Brain microvascular endothelial cell (primary cell): ENCODE data around the gene OR2A25.

Source experiments
- DNase-seq: peaks from one replicate; pipeline ENCODE4 v3.0.0-alpha.2; 2020
- H3K27ac ChIP-seq: fragments of 250-450 bp; sonication (Bioruptor Pico); 2 replicates; pipeline ENCODE4 v1.5.1; 2020; ENCODE audit warnings: mild to moderate bottlenecking, moderate library complexity
- H3K27me3 ChIP-seq: fragments of 250-450 bp; sonication (Bioruptor Pico); replicated peaks from 2 replicates; pipeline ENCODE4 v1.5.1; 2020; ENCODE audit warnings: mild to moderate bottlenecking
- H3K36me3 ChIP-seq: fragments of 250-450 bp; sonication (Bioruptor Pico); replicated peaks from 2 replicates; pipeline ENCODE4 v1.5.1; 2020; ENCODE audit warnings: mild to moderate bottlenecking
- H3K4me3 ChIP-seq: 2 replicates; pipeline ENCODE4 v1.5.1; 2011; ENCODE audit warnings: low read depth, mild to moderate bottlenecking, control low read depth, low read length, moderate library complexity
- in situ Hi-C: cut with HindIII; loops from 2 replicates; pipeline ENCODE4 v1.10.0; 2017; ENCODE audit warnings: low sequenced_read_pairs, low pct_ligation_motif_present
- TF ChIP-seq, protein P1 (sequence below): IDR thresholded peaks from 2 replicates; pipeline ENCODE4 v1.5.1; 2011; ENCODE audit warnings: low read depth, mild to moderate bottlenecking, moderate library complexity, low read length, control low read depth, inconsistent platforms; ENCODE audit errors: missing control alignments

Gene OR2A25

DNA sequence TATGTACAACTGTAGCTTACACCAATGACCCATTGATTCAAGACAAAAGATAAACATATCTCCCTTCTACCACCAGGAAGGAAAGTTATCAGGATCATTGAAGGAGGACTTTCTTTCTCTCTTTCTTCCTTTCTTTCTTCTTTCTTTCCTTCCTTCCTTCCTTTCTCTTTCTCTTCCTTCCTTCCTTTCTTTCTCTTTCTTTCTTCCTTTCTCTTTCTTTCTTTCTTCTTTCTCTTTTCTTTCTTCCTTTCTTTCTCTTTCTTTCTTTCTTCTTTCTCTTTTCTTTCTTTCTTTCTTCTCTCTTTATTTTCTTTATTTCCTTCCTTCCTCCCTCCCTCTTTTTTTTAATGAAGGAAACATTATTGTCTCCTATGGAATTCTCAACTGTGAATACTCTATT lies 29.2 kb downstream of the OR2A25 start:
- in situ Hi-C loops = no loop called here
- DNase-seq = no peak
- Histone ChIP-seq H3K27me3 (no peaks in the 10 kb centered on the region), H3K36me3 (no peaks in the 10 kb centered on the region), H3K4me3 (no peak overlapping the region), H3K27ac (no peak overlapping the region)
- TF ChIP-seq, protein P1, sequence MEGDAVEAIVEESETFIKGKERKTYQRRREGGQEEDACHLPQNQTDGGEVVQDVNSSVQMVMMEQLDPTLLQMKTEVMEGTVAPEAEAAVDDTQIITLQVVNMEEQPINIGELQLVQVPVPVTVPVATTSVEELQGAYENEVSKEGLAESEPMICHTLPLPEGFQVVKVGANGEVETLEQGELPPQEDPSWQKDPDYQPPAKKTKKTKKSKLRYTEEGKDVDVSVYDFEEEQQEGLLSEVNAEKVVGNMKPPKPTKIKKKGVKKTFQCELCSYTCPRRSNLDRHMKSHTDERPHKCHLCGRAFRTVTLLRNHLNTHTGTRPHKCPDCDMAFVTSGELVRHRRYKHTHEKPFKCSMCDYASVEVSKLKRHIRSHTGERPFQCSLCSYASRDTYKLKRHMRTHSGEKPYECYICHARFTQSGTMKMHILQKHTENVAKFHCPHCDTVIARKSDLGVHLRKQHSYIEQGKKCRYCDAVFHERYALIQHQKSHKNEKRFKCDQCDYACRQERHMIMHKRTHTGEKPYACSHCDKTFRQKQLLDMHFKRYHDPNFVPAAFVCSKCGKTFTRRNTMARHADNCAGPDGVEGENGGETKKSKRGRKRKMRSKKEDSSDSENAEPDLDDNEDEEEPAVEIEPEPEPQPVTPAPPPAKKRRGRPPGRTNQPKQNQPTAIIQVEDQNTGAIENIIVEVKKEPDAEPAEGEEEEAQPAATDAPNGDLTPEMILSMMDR = no peak

DNA sequence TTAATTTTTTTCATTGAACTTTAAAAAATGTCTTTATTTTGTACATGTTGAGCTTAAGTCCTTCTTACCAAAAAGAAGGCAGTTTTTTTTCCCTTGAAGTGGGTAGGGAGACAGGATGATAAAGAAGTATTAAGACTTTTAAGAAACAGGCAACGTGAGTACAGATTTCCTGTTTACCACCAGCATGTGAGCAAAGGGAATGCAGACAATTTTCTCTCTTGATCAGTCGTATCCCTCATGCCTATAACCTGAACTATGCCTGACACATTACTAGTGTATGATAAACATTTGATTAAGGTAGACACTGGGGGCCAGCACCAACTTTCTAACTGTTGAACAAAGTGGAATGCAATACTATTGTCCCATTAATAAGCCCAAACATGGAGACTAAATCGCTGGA lies 31.0 kb downstream of the OR2A25 start:
- no peak overlapping the region for H3K4me3 ChIP-seq
- no peaks in the 10 kb centered on the region for H3K27me3 ChIP-seq
- H3K36me3 ChIP-seq = no peaks in the 10 kb centered on the region
- H3K27ac ChIP-seq = no peak overlapping the region
- no peak for DNase-seq
- TF ChIP-seq, protein P1 = no peak
- in situ Hi-C loops = no loop called here

DNA sequence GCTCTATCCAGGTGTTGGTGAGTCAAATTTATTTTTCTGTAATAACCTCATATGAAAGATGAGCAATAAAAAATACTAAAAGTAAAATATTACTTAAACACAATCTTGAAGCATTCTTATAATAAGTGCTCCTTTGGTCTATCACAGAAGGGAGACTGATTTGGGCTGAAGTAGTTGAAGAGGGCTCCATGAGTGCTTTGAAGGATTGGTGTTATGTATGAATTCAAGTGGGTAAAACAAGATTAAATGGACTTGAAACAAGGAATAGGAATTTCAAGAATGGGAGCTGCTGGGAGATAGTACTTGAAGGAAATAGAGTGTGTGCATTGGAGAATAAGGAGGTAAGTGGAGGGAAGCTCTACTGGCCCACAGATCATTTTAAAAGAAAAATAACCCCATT lies 32.4 kb downstream of the OR2A25 start:
- no peak for DNase-seq
- TF ChIP-seq, protein P1 = no peak
- Histone ChIP-seq H3K4me3 (no peak overlapping the region), H3K36me3 (no peaks in the 10 kb centered on the region), H3K27ac (no peak overlapping the region), H3K27me3 (no peaks in the 10 kb centered on the region)
- in situ Hi-C loops = no loop called here

DNA sequence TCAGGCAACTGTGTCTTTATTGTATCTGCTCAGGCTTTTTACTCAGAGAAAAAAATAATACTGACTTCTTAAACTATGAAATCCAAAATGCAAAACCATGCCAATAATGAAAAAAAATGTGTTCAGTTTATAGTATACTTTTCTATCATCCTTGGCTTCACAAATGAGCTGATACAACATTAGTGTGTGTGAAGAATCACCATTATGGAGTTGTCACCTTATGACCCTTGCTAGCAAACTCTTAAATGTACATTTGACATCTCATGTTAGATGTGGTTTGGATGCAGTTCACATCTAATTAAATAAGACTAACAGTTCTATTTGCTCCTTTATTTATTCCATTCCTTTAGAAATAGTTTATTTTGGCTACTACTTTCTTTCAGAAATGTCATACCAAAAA lies 35.6 kb downstream of the OR2A25 start:
- Histone ChIP-seq H3K27ac (no peak overlapping the region), H3K4me3 (no peak overlapping the region), H3K27me3 (no peaks in the 10 kb centered on the region), H3K36me3 (no peaks in the 10 kb centered on the region)
- in situ Hi-C loops = no loop called here
- DNase-seq = no peak
- TF ChIP-seq, protein P1 = no peak

DNA sequence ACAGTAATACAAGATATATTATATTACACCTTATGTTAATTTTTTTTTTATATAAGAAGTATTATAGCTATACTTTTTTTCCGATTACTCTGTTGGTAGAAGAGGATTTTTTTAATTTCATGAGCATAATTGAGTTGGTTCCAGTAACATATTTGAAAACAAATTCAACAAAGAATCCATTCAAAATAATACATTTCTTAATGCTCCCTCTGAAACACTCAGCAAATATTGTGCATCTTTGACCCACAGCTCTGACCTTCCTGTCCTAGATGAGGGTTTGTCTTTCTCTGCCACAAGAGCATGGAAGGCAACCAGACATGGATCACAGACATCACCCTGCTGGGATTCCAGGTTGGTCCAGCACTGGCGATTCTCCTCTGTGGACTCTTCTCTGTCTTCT lies 39.7 kb downstream of the OR2A25 start, which contains the start of gene OR2A2:
Gene OR2A2 (plus strand): TSS at position 301 of the 400 bp plus-strand sequence. CDS start 0 bp downstream, at position 301.
- Histone ChIP-seq H3K4me3 (no peak within 1 kb of the TSS), H3K27me3 (no peaks in the 10 kb centered on the region), H3K36me3 (no peaks in the 10 kb centered on the region), H3K27ac (no peak within 1 kb of the TSS)
- TF ChIP-seq, protein P1 = no peak
- DNase-seq = no peak
- in situ Hi-C loops = no loop called here

DNA sequence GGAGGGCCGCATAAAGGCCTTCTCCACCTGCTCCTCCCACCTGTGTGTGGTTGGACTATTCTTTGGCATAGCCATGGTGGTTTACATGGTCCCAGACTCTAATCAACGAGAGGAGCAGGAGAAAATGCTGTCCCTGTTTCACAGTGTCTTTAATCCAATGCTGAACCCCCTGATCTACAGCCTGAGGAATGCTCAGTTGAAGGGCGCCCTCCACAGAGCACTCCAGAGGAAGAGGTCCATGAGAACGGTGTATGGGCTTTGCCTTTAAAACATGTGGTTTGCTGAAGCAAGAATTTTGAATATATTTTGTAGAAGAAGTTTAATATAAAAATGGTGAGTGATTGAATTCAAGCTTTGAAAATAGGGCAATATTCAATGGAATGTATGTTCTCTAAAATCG lies 40.7 kb downstream of the OR2A25 start:
- H3K36me3 ChIP-seq = no peaks in the 10 kb centered on the region
- TF ChIP-seq, protein P1 = no peak
- DNase-seq = no peak
- no peaks in the 10 kb centered on the region for H3K27me3 ChIP-seq
- in situ Hi-C loops = no loop called here
- H3K27ac ChIP-seq = no peak overlapping the region
- no peak overlapping the region for H3K4me3 ChIP-seq
